HepG2 (cell line): ENCODE data around the gene PTRH2. TPM values are rescaled to one million over a fixed set of nuclear protein-coding genes. Genes with fewer than 3 reads are reported as not detected.

Experiments used
- AGO1 ChIP-seq: fragments of 200-400 bp; formaldehyde crosslinking; IDR thresholded peaks from 2 replicates; pipeline ENCODE4 v1.6.1; 2017; ENCODE audit warnings: mild to moderate bottlenecking, low read depth, low read length, moderate library complexity; ENCODE audit not compliant: poor library complexity, severe bottlenecking
- ATM ChIP-seq: fragments of 450-650 bp; IDR thresholded peaks from 2 replicates; pipeline ENCODE4 v1.7.1; 2017; ENCODE audit warnings: mild to moderate bottlenecking, borderline replicate concordance
- CAMTA2 ChIP-seq: sonication (generic); formaldehyde crosslinking; IDR thresholded peaks from 2 replicates; pipeline ENCODE4 v1.4.0; 2020; ENCODE audit warnings: mild to moderate bottlenecking, missing genetic modification reagents, borderline replicate concordance
- CBX1 ChIP-seq: IDR thresholded peaks from one replicate; pipeline ENCODE4 v1.6.1; 2016; ENCODE audit warnings: antibody characterized with exemption, low read depth
- CSRNP2 ChIP-seq: sonication (generic); formaldehyde crosslinking; conservative IDR thresholded peaks from 2 replicates; pipeline ENCODE4 v1.8.0; 2022; ENCODE audit warnings: low read depth, missing genetic modification reagents
- ELF4 ChIP-seq: sonication (generic); formaldehyde crosslinking; IDR thresholded peaks from 2 replicates; pipeline ENCODE4 v1.5.0; 2020; ENCODE audit warnings: missing genetic modification reagents, mild to moderate bottlenecking, moderate library complexity, borderline replicate concordance
- GMEB2 ChIP-seq: IDR thresholded peaks from 2 replicates; pipeline ENCODE4 v1.6.1; 2016; ENCODE audit warnings: missing biosample characterization, missing genetic modification reagents, low read depth
- PITX1 ChIP-seq: sonication (generic); formaldehyde crosslinking; IDR thresholded peaks from 2 replicates; pipeline ENCODE4 v1.5.1; 2020; ENCODE audit warnings: mild to moderate bottlenecking, missing genetic modification reagents
- RAD51 ChIP-seq: fragments of 450-650 bp; IDR thresholded peaks from 2 replicates; pipeline ENCODE4 v1.6.1; 2016; ENCODE audit warnings: borderline replicate concordance
- RFX5 ChIP-seq: IDR thresholded peaks from 2 replicates; pipeline ENCODE4 v1.6.1; 2011; ENCODE audit warnings: low read depth, low read length, improper control_type of control experiment
- SCMH1 ChIP-seq: sonication (generic); formaldehyde crosslinking; IDR thresholded peaks from 2 replicates; pipeline ENCODE4 v1.9.0; 2021; ENCODE audit warnings: missing genetic modification reagents, mild to moderate bottlenecking, borderline replicate concordance
- SIN3B ChIP-seq: fragments of 150-350 bp; IDR thresholded peaks from 2 replicates; pipeline ENCODE4 v1.6.1; 2014; ENCODE audit warnings: low read length
- TCF12 ChIP-seq, 2 experiments: fragments of 450-650 bp in 1 of 2; sonication (generic) in 1 of 2; formaldehyde crosslinking in 1 of 2; IDR thresholded peaks; 2 replicates each; pipeline versions ENCODE4 v1.6.1 to v1.8.0; 2017 to 2022; ENCODE audit warnings: antibody characterized with exemption in 1 of 2, mild to moderate bottlenecking in 1 of 2, missing genetic modification reagents in 1 of 2, moderate library complexity in 1 of 2
- U2AF2 ChIP-seq: fragments of 200-400 bp; formaldehyde crosslinking; IDR thresholded peaks from 2 replicates; pipeline ENCODE4 v1.6.1; 2017; ENCODE audit warnings: low read depth, mild to moderate bottlenecking, low read length
- YY1 ChIP-seq: IDR thresholded peaks from 2 replicates; pipeline ENCODE4 v1.6.1; 2011; ENCODE audit warnings: low read length, low read depth, moderate library complexity, mild to moderate bottlenecking; ENCODE audit not compliant: insufficient read depth, insufficient replicate concordance
- ZFAT ChIP-seq: sonication (generic); formaldehyde crosslinking; conservative IDR thresholded peaks from 2 replicates; pipeline ENCODE4 v1.8.1; 2023; ENCODE audit warnings: missing genetic modification reagents, inconsistent platforms
- ZNF17 ChIP-seq: sonication (generic); formaldehyde crosslinking; IDR thresholded peaks from 2 replicates; pipeline ENCODE4 v1.5.0; 2020; ENCODE audit warnings: mild to moderate bottlenecking, missing genetic modification reagents
- ZNF274 ChIP-seq: sonication (generic); formaldehyde crosslinking; IDR thresholded peaks from 2 replicates; pipeline ENCODE4 v1.5.1; 2020; ENCODE audit warnings: mild to moderate bottlenecking, missing genetic modification reagents
- ZNF329 ChIP-seq: sonication (generic); formaldehyde crosslinking; IDR thresholded peaks from 2 replicates; pipeline ENCODE4 v1.9.0; 2021; ENCODE audit warnings: low read depth, mild to moderate bottlenecking, missing genetic modification reagents
- polyA plus RNA-seq, 8 experiments: library from polyadenylated mRNA; depleted of rRNA in 3 of 8; stranded (reverse) in 7 of 8; unstranded in 1 of 8; fragments of >200 nt; fragmentation: Illumina TruSeq in 4 of 8; extraction: Trizol in 4 of 8; gene quantifications; 2 replicates each; pipeline versions ENCODE4 v1.2.1 to v1.2.3, GENCODE V29; 2011 to 2016; ENCODE audit warnings: low read depth in 4 of 8, missing spikeins in 1 of 8, mixed read lengths in 1 of 8; ENCODE audit not compliant: insufficient read depth in 1 of 8
- total RNA-seq, 5 experiments: library from RNA; depleted of rRNA; stranded (reverse); fragments of >200 nt; fragmentation: Illumina TruSeq; extraction: Trizol; gene quantifications; 2 replicates each; pipeline ENCODE4 v1.2.3, GENCODE V29; 2016; ENCODE audit warnings: low read depth in 1 of 5
- TF ChIP-seq, protein P1 (sequence below), 2 experiments: sonication (generic) in 1 of 2; formaldehyde crosslinking in 1 of 2; IDR thresholded peaks; 2 replicates each; pipeline versions ENCODE4 v1.6.1 to v1.9.0; 2014 to 2022; ENCODE audit warnings: antibody characterized with exemption in 1 of 2, borderline replicate concordance in 1 of 2, inconsistent platforms in 1 of 2, low read depth in 1 of 2, missing genetic modification reagents in 1 of 2

The PTRH2 gene
- total and polyA plus RNA-seq, 2 of the 13 experiments (the other 11 are each of a cell fraction or from before 2014, with no cell fraction given), result 67.7 to 83.3 TPM

- TF ChIP-seq PITX1 (peak; percentile 90), ZNF274 (CRISPR knock-in tag) (peak; percentile 72; the same call in 1 of the 2 replicates), AGO1 (no peak), RAD51 (no peak), SCMH1 (CRISPR knock-in tag) (no peak), U2AF2 (no peak), CSRNP2 (CRISPR knock-in tag) (no peak), CBX1 (no peak), GMEB2 (CRISPR knock-in tag) (no peak), ELF4 (CRISPR knock-in tag) (peak; percentile 78), YY1 (peak; percentile 57), RFX5 (peak; percentile 85), SIN3B (peak; percentile 58), ZNF329 (CRISPR knock-in tag) (peak; percentile 42; the same call in 1 of the 2 replicates), ZFAT (CRISPR knock-in tag) (peak; percentile 62; the same call in 1 of the 2 replicates), CAMTA2 (0 out of 2 replicates have a peak, but pooled peaks have one; percentile 44), ATM (no peak), ZNF17 (no peak), TCF12 (IDR thresholded peaks at IDR 0.05) (no peak), TCF12 (CRISPR knock-in tag; IDR thresholded peaks at IDR 0.05) (peak; percentile 74; the same call in 1 of the 2 replicates)
- TF ChIP-seq, protein P1, sequence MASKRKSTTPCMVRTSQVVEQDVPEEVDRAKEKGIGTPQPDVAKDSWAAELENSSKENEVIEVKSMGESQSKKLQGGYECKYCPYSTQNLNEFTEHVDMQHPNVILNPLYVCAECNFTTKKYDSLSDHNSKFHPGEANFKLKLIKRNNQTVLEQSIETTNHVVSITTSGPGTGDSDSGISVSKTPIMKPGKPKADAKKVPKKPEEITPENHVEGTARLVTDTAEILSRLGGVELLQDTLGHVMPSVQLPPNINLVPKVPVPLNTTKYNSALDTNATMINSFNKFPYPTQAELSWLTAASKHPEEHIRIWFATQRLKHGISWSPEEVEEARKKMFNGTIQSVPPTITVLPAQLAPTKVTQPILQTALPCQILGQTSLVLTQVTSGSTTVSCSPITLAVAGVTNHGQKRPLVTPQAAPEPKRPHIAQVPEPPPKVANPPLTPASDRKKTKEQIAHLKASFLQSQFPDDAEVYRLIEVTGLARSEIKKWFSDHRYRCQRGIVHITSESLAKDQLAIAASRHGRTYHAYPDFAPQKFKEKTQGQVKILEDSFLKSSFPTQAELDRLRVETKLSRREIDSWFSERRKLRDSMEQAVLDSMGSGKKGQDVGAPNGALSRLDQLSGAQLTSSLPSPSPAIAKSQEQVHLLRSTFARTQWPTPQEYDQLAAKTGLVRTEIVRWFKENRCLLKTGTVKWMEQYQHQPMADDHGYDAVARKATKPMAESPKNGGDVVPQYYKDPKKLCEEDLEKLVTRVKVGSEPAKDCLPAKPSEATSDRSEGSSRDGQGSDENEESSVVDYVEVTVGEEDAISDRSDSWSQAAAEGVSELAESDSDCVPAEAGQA (IDR thresholded peaks at IDR 0.05; ENCODE audit: low read depth), result peak; percentile 82
- TF ChIP-seq, protein P1 (CRISPR knock-in tag; IDR thresholded peaks at IDR 0.05; ENCODE audit: borderline replicate concordance), result no peak
These were observed at the start of gene PTRH2, which contains the start of gene VMP1 (continued) for GRCh38 chr17:59707149-59707970.
